ENCODE results near the gene COL9A2.

Gene COL9A2

DNA sequence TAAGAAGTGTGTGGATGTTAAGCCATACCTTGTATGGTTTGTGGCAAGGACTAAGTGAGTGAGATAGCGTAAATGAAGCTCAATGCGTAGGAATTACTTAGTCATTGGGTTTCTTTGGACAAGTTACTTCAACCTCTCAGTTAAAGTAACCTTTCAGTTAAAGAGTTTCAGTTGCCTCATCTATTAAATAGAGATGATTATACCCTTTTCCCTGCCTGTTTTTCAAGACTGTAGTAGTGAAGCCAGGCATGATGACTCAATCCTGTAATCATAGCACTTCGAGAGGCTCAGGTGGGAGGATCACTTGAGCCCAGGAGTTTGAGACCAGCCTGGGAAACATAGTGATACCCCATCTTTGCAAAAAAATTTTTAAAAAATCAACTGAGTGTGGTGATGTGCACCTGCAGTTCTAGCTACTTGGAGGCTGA is 52.7 kb downstream of the COL9A2 start:
- DNase-seq (ENCODE audit: low read depth in 2 of 2, low spot score in 1 of 2): no peak

DNA sequence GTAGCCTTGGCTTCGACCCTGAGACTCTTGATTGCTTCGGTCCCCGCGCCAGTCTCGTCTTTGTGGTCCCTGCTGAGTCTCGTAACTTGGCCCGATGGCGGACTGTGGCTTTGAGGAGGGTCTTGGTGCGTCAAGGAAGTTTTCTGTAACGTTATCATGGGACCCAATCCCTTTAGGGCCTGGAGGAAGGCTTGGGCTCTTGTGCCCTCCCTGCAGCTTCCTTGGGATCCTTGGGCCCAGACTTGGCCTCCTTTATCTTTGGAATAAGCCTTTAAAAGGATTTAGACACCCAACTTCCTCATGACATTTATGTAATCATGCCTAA is 58.7 kb downstream of the COL9A2 start:
- no peak for DNase-seq (ENCODE audit: low read depth in 2 of 2, low spot score in 1 of 2)

DNA sequence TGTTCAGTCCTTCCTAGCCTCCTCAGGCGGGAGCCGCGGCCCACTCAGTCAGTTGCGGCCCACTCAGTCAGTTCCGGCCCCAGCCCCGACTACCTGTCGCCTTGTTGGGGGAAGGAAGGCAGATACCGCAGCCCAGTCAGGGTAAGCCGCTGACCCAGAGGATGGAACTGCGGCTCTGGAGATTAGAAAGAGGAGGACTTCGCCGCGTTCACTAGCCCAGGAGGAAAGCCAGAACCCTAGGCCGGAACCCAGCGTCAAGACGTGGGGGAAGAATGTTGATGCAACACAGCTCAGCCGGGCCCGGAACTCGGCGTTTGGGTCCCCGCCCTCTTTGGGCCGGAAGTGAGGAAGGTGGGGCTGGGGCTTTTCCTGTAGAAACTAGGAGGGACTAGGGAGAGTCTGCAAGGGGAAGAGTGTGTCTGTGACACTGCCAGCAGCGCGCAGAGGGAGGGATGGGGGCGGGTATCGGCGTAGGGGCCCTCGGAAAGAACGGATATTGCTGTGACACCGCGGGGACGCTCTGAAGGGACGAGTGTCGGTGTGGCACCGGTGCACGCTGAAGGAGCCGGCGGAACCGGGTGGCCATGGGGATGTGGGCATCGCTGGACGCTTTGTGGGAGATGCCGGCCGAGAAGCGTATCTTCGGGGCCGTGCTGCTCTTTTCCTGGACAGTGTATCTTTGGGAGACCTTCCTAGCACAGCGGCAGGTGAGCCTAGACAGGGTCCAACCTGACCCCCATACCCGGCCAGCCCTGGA is 59.2 kb downstream of the COL9A2 start, which contains the start of gene ZMPSTE24:
Gene ZMPSTE24 (plus strand): TSS at position 549 of the 757 bp plus-strand sequence. CDS start 36 bp downstream, at position 585.
- DNase-seq (ENCODE audit: low read depth in 2 of 2, low spot score in 1 of 2): peak; percentile 91 to 94

DNA sequence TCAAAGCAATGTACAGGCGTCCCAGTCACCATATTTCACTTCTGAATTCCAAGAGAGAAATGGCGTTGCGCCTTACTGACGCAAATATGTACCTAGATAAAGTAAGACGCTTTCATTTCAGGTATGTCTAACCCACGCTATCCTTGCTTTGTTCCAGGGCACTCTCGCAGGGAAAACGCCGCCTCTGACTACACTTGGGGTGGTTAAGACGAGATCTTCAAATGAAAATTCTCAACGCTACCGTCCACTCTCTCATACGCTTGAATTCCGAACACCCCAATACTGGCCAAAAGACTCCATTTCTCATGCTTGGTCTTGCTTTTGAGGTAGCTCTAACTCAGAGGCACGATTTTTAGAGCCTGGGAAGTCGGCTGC is 59.8 kb downstream of the COL9A2 start:
- DNase-seq (ENCODE audit: low read depth in 2 of 2, low spot score in 1 of 2): peak in 1 of 2 donors; percentile 20

DNA sequence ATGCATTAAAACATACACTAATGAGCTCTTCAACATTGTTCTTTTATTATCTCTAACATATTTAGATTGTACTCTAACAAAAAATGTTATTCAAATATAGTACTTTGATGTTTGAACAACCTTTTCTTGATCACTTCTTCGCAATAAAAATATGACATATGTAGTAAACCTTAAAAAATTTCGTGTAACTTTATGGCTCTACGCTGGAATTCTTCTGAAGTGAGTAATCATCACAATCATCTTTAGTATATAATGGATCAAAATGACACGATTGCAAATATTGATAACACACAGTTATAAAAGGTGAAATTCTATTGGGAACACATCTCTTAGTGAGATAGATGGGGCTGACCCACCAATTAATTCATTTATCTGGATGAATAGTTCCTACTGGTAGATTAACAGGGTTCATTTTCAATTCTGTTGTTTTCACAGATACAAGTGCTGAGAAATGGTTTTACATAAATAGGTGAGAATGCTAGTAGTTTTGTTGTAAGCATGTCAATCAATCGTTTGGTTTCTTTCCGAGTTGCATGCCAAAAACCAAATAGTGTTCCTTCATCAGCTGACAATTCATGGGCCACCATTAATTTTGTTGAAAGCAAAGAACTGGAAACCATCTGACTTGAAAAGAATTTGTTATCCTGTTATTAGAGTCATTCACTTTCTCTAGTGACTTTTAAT is 60.5 kb downstream of the COL9A2 start:
- no peak for DNase-seq (ENCODE audit: low read depth in 2 of 2, low spot score in 1 of 2)

DNA sequence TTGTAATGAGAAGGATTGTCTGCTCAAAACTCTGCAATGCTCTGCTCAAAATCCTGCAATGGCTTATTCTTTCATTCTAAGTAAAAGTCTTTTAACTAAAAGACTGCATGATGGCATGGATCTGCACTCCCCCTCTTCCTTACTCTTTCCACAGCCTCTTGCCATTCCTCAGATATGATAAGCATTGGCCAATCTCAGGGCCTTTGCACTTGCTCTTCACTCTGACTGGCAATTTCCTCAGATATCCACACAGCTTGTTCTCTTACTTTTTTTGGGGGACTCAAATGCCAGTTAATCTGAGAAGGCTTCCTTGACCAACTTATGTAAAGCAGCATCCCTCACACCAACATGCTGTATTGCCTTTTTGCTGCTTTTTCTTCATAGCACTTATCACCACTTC is 61.9 kb downstream of the COL9A2 start:
- no peak for DNase-seq (ENCODE audit: low read depth in 2 of 2, low spot score in 1 of 2)

DNA sequence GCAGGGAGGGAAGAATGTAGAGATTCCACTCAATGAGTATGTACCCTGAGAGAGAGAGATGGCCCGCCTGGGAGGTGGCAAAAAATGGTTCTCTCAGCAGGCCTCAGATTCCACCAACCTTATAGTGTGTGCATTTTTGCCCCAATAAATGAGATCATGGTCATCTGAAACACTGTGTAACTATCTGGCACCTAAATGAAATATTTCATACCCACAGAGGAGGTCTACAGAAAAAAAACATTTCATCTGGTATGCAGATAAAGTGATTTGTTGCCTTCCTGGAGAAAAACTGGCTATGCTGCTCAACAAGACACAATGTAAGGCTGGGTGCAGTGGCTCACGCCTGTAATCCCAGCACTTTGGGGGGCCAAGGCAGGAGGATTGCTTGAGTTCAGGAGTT is 64.5 kb downstream of the COL9A2 start:
- no peak for DNase-seq (ENCODE audit: low read depth in 2 of 2, low spot score in 1 of 2)

DNA sequence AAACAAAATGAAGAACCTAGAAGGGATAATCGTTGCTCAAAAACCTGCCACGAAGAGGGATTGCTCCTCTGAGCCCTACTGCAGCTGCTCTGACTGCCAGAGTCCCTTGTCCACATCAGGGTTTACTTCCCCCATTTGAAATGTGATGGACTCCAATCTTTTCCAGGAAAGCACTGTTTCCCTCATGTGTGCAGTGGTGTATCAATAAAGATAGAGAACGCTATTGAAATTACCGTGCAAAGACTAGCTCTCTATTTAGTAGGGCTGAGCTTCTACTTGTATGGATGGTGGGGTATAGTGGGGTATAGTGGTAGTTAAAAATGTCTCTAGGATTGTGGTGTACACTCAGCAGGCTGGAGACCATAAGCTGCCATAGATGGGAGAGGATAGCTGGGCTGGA is 65.6 kb downstream of the COL9A2 start:
- DNase-seq (ENCODE audit: low read depth in 2 of 2, low spot score in 1 of 2): no peak

All from stimulated activated CD8-positive, alpha-beta memory T cell treated with anti-CD3 and anti-CD28 coated beads, Interleukin-4, amount 100 ng/mL, for 4 hours (primary cell).